IPS-18c (cell line): ENCODE data around the gene LRRC7.

Source experiments
- H3K4me3 ChIP-seq: 2 replicates; pipeline ENCODE4 v1.7.0; 2013; ENCODE audit warnings: low read depth, mild to moderate bottlenecking, low read length, moderate library complexity; ENCODE audit not compliant: insufficient read depth
- H3K9me3 ChIP-seq: one replicate; pipeline ENCODE4 v1.6.1; 2013; ENCODE audit warnings: mild to moderate bottlenecking, low read length, moderate library complexity; ENCODE audit not compliant: control insufficient read depth, insufficient read depth

Gene LRRC7

DNA sequence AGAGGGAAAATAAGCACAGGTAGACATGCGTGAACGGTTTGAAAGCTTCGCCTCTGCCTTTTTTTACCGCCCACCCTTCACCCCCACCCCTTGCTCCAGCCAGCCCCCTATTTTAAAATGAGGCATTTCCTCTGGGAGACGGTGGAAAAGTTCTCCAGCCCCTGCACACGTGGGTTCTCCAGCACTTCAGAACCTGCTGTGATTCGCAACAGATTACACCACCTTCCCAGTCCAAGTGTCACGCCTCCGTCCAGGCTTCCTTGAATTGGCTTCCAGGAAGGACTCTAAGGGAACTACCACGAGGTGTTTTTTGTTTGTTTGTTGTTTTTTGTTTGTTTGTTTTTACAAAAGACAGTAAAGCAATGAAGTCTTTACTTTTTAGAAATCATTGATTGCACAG is 2.6 kb downstream of the LRRC7 start:
- H3K9me3 ChIP-seq = no peaks in the 10 kb centered on the region

GRCh38 chr1:69572921-69573320 is 5.2 kb downstream of the LRRC7 start:
- Histone ChIP-seq H3K9me3 (no peaks in the 10 kb centered on the region), H3K4me3 (no peak overlapping the region)

More for the DNA sequence above, 2.6 kb downstream of the LRRC7 start:
- H3K4me3 ChIP-seq = no peak overlapping the region; the same call in 1 of the 2 replicates

DNA sequence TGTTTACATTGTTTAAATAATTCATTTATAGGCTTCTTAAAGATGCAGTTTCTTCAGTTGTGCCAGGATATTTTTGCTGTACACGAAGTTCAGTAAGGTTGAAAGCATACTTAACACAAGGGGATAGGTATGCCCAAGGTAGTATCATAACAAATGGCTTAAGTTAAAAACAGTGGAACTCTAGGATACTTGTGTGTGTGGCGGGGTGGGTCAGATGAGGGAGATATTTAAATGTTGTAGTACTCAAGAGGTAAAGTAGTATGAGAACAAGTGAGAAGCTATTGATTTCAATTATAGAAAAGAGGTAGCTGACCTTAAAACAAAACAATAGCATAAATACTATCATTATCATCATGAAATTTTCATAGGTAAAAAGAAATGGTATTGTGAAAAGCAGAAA is 6.2 kb downstream of the LRRC7 start:
- Histone ChIP-seq H3K4me3 (no peak overlapping the region), H3K9me3 (no peaks in the 10 kb centered on the region)

GRCh38 chr1:69585666-69586065 is 17.9 kb downstream of the LRRC7 start:
- no peaks in the 10 kb centered on the region for H3K9me3 ChIP-seq

DNA sequence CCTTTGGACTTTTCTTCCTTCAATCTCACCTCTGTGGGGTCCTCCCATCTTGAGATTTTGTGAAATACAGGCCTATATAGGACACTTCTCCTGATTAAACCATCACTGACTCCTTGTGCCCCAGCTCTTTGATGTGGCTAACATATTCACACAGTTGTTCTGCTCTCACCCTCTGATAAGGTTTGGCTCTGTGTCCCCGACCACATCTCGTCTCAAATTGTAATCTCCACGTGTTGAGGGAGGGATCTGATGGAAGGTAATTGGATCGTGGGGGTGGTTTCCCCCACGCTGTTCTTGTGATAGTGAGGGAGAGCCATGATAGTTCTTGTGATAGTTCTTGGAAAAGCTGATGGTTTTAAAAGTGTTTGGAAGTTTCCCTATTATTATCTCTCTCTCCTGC is 19.7 kb downstream of the LRRC7 start:
- Histone ChIP-seq H3K4me3 (no peak overlapping the region), H3K9me3 (no peaks in the 10 kb centered on the region)

More at GRCh38 chr1:69585666-69586065, 17.9 kb downstream of the LRRC7 start:
- H3K4me3 ChIP-seq = no peak overlapping the region

- Histone ChIP-seq H3K4me3 (no peak overlapping the region), H3K9me3 (no peaks in the 10 kb centered on the region)
Measured at GRCh38 chr1:69589799-69590198, 22.1 kb downstream of the LRRC7 start.

- H3K4me3 ChIP-seq = no peak overlapping the region
- no peaks in the 10 kb centered on the region for H3K9me3 ChIP-seq
Measured at GRCh38 chr1:69592341-69592740, 24.6 kb downstream of the LRRC7 start.

GRCh38 chr1:69595486-69595885 is 27.8 kb downstream of the LRRC7 start:
- Histone ChIP-seq H3K9me3 (no peaks in the 10 kb centered on the region), H3K4me3 (no peak overlapping the region)

- no peaks in the 10 kb centered on the region for H3K9me3 ChIP-seq
- H3K4me3 ChIP-seq = no peak overlapping the region
Measured at GRCh38 chr1:69611316-69611715, 43.6 kb downstream of the LRRC7 start.

DNA sequence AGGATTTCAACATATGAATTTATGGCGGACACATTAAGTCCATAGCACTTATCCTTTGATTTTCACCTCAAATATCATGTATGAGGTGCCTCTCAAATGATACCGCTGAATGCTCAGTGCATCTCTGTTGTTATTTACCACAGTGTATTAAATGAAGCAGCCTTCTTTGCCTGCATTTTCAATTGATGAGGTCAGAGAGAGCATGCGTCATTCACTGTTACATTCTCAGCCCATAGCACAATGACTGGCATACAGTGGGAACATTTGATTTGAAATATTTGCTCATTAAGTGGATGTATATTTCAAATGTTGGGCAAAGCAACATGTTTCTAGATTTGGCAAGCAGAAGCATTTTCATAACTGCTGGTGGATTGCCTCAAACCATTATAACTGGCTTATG is 45.7 kb downstream of the LRRC7 start:
- H3K9me3 ChIP-seq = no peaks in the 10 kb centered on the region

DNA sequence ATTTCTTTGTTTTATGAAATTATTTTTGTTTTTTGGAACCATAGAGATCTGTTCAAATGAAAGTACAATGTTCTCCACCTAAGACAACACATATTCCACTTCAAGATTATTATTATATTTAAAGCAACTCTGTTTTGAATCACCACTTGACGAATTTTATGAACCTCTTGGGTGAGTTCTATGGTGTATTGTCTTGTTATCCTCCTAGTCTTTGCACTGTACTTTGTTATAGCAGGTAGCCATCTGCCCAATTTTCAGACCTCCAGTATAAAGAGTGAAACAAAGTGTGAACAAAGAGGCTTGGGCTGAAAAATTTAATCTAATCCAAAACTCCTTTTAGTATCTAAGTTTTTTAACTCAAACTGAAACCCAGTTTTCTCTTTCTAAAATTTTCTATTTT is 71.0 kb downstream of the LRRC7 start:
- H3K9me3 ChIP-seq = no peaks in the 10 kb centered on the region

More for the DNA sequence above, 45.7 kb downstream of the LRRC7 start:
- H3K4me3 ChIP-seq = no peak overlapping the region

GRCh38 chr1:69639159-69639558 is 71.4 kb downstream of the LRRC7 start:
- no peaks in the 10 kb centered on the region for H3K9me3 ChIP-seq
- H3K4me3 ChIP-seq = no peak overlapping the region

More for the DNA sequence above, 71.0 kb downstream of the LRRC7 start:
- no peak overlapping the region for H3K4me3 ChIP-seq

- H3K4me3 ChIP-seq = no peak overlapping the region
- H3K9me3 ChIP-seq = no peaks in the 10 kb centered on the region
Measured at GRCh38 chr1:69643266-69643665, 75.5 kb downstream of the LRRC7 start.

DNA sequence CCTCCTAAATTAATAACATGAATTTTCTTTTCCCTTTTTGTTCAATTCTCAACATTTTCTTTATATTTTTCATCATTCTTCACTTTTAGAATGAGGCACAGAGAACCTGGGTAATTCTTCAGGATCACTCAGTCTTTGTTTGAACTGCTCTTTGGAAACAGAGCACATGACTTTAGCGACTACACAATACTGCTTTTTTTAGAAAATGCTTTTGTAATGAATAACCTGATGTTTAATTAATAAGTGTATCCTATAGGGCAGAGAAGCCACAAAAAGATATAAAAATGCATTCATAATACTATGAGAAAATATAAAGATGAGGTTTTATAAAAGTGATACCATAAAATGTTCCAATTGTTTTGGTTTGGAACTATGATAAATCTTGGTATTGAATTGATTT is 77.8 kb downstream of the LRRC7 start:
- no peaks in the 10 kb centered on the region for H3K9me3 ChIP-seq
- no peak overlapping the region for H3K4me3 ChIP-seq

- Histone ChIP-seq H3K9me3 (no peaks in the 10 kb centered on the region), H3K4me3 (no peak overlapping the region)
Measured at GRCh38 chr1:69648486-69648885, 80.8 kb downstream of the LRRC7 start.

DNA sequence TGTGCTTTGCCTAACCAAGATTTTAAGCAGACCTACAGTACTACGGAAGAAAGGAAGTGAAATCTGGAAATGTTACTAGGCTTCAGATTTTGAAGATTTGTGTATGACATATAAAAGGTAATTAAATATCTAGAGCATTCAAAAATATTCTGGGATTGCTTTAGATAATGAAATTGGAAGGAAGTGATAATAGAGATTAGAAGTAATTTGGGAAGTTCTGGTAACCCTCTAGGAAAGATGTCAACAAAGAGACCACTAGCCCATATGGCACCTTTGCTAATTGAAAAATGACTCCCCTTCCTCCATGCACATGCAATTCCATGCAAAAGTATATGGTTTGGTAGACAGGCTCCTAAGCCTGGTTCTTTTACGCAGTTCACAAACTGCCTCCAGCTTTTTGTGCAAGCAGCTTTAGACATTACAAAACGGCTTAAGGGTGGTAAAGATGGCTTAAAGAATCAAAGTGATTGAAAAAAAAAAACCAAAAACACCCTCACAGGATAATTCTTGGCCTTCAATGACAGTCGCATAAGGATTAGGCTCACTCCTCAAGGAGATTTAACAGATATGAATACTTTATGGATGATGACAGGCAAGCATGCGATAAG is 81.8 kb downstream of the LRRC7 start:
- Histone ChIP-seq H3K4me3 (no peak overlapping the region), H3K9me3 (no peaks in the 10 kb centered on the region)

- Histone ChIP-seq H3K9me3 (no peaks in the 10 kb centered on the region), H3K4me3 (no peak overlapping the region)
Measured at GRCh38 chr1:69650779-69651178, 83.1 kb downstream of the LRRC7 start.

DNA sequence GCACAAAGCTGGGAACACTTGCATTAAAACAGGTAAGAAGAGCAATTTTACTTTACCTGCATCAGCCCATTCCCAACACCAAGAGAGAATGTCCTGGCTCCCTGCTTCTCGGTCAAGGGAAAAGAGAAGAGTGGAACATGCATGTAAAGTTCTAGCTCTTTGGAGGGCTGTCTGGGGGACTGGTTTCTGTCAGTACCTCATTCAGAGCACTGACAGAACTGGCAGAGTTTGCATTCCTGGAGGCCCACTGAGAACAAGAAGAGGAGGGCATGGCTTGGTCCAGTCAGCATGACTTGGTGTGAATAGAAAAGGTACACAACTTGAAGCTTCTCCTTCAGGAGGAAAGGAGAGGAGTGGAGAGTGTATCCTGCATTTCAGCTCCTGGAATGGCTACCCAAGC is 83.9 kb downstream of the LRRC7 start:
- Histone ChIP-seq H3K9me3 (no peaks in the 10 kb centered on the region), H3K4me3 (no peak overlapping the region)

DNA sequence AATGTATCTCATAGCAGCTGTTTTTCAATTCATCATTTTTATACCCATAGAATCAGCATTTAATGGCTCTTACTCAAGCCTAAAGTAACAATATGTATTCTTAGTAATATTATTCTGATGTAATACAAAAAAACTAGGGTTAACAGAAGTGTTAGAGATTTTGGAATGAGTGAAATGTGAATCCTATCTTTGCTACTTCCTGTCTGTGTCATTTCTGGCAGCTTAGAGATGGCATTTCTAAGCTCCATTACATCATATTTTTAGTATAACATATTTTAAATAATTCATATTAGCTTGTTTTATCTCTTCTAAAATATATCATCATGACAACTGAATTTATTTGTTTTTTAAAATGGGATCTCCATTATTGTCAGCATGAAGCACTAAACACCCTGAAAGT is 90.2 kb downstream of the LRRC7 start:
- H3K4me3 ChIP-seq = no peak overlapping the region
- no peaks in the 10 kb centered on the region for H3K9me3 ChIP-seq
